Trophoblast cell (in vitro differentiated cells and primary cell): ENCODE results near the gene MACROD2.

Experiments used
- DNase-seq, 2 donors: peaks; one replicate each; pipeline ENCODE4 v3.0.0-alpha.2; 2016
- H2AFZ ChIP-seq: 2 replicates; pipeline ENCODE4 v1.6.1; 2013; ENCODE audit warnings: low read length, moderate library complexity, mild to moderate bottlenecking; ENCODE audit not compliant: insufficient read depth, poor library complexity
- H2AK5ac ChIP-seq: 2 replicates; pipeline ENCODE4 v1.6.1; 2013; ENCODE audit warnings: mild to moderate bottlenecking, low read length
- H2BK120ac ChIP-seq: 2 replicates; pipeline ENCODE4 v1.6.1; 2013; ENCODE audit warnings: low read length, mild to moderate bottlenecking, moderate library complexity; ENCODE audit not compliant: insufficient read depth, poor library complexity
- H2BK12ac ChIP-seq: 2 replicates; pipeline ENCODE4 v1.6.1; 2013; ENCODE audit warnings: mild to moderate bottlenecking, low read length, moderate library complexity
- H2BK5ac ChIP-seq: 2 replicates; pipeline ENCODE4 v1.6.1; 2013; ENCODE audit warnings: low read length, low read depth, moderate library complexity, mild to moderate bottlenecking; ENCODE audit not compliant: poor library complexity
- H3K14ac ChIP-seq: 2 replicates; pipeline ENCODE4 v1.6.1; 2013; ENCODE audit warnings: mild to moderate bottlenecking, low read length
- H3K18ac ChIP-seq: 2 replicates; pipeline ENCODE4 v1.6.1; 2013; ENCODE audit warnings: mild to moderate bottlenecking, low read length
- H3K23ac ChIP-seq: 2 replicates; pipeline ENCODE4 v1.6.1; 2013; ENCODE audit warnings: low read length
- H3K27ac ChIP-seq: 2 replicates; pipeline ENCODE4 v1.5.1; 2013; ENCODE audit warnings: low read depth, mild to moderate bottlenecking, inconsistent platforms, low read length, moderate library complexity
- H3K27me3 ChIP-seq: 2 replicates; pipeline ENCODE4 v1.6.1; 2013; ENCODE audit warnings: inconsistent platforms, mild to moderate bottlenecking, low read length, moderate library complexity; ENCODE audit not compliant: insufficient read depth
- H3K36me3 ChIP-seq, 2 experiments: 1 replicate in 1 of 2; 2 replicates in 1 of 2; pipeline ENCODE4 v1.6.1; 2013; ENCODE audit warnings: low read length in 2 of 2, mild to moderate bottlenecking in 2 of 2, moderate library complexity in 1 of 2; ENCODE audit not compliant: insufficient read depth in 2 of 2, control insufficient read depth in 1 of 2
- H3K4ac ChIP-seq: 2 replicates; pipeline ENCODE4 v1.6.1; 2013; ENCODE audit warnings: low read depth, mild to moderate bottlenecking, low read length, moderate library complexity
- H3K4me1 ChIP-seq, 2 experiments: 1 replicate in 1 of 2; 2 replicates in 1 of 2; pipeline ENCODE4 v1.6.1; 2013; ENCODE audit warnings: low read length in 2 of 2, mild to moderate bottlenecking in 2 of 2, moderate library complexity in 1 of 2; ENCODE audit not compliant: insufficient read depth in 2 of 2, control insufficient read depth in 1 of 2
- H3K4me2 ChIP-seq: 2 replicates; pipeline ENCODE4 v1.6.1; 2013; ENCODE audit warnings: inconsistent platforms, mild to moderate bottlenecking, low read length, moderate library complexity
- H3K4me3 ChIP-seq: 2 replicates; pipeline ENCODE4 v1.5.1; 2013; ENCODE audit warnings: mild to moderate bottlenecking, low read depth, low read length, inconsistent platforms
- H3K79me1 ChIP-seq: one replicate; pipeline ENCODE4 v1.6.1; 2013; ENCODE audit warnings: low read length
- H3K79me2 ChIP-seq: 2 replicates; pipeline ENCODE4 v1.6.1; 2013; ENCODE audit warnings: low read length, mild to moderate bottlenecking; ENCODE audit not compliant: control insufficient read depth, insufficient read depth, poor library complexity
- H3K9ac ChIP-seq: 2 replicates; pipeline ENCODE4 v1.6.1; 2013; ENCODE audit warnings: mild to moderate bottlenecking, low read length
- H3K9me3 ChIP-seq: 2 replicates; pipeline ENCODE4 v1.6.1; 2013; ENCODE audit warnings: low read depth, mild to moderate bottlenecking, control low read depth, inconsistent platforms, low read length; ENCODE audit not compliant: insufficient read depth
- H4K12ac ChIP-seq: 2 replicates; pipeline ENCODE4 v1.6.1; 2013; ENCODE audit warnings: low read depth, mild to moderate bottlenecking, low read length, moderate library complexity
- H4K8ac ChIP-seq: 2 replicates; pipeline ENCODE4 v1.6.1; 2013; ENCODE audit warnings: low read depth, mild to moderate bottlenecking, low read length, moderate library complexity
- H4K91ac ChIP-seq: one replicate; pipeline ENCODE4 v1.6.1; 2013; ENCODE audit warnings: low read depth, mild to moderate bottlenecking, low read length, moderate library complexity
- WGBS: extraction: QIAGEN DNeasy Blood & Tissue Kit; methylation state at CpG from one replicate; pipeline ENCODE4 v1.1.7; 2013; ENCODE audit warnings: missing lambda C conversion rate; ENCODE audit not compliant: insufficient read length, insufficient coverage; ENCODE audit errors: extremely low coverage; 5-methylcytosine and 5-hydroxymethylcytosine counted together

Gene MACROD2

GRCh38 chr20:15364781-15365180 is 1369.5 kb downstream of the MACROD2 start:
- Histone ChIP-seq H3K4me3 (no peak overlapping the region), H3K9me3 (no peaks in the 10 kb centered on the region), H3K27ac (no peak overlapping the region), H2AFZ (no peak overlapping the region), H3K4ac (no peak overlapping the region), H3K27me3 (no peaks in the 10 kb centered on the region), H3K9ac (no peak overlapping the region), H3K18ac (no peak overlapping the region), H3K4me1 (no peaks in the 10 kb centered on the region), H3K4me2 (no peak overlapping the region), H3K79me2 (no peaks in the 10 kb centered on the region), H4K91ac (no peak overlapping the region), H2BK120ac (no peak overlapping the region), H4K8ac (no peak overlapping the region), H2AK5ac (no peak overlapping the region), H3K36me3 (no peaks in the 10 kb centered on the region), H2BK5ac (no peak overlapping the region), H2BK12ac (no peak overlapping the region), H3K14ac (no peak overlapping the region), H4K12ac (no peak overlapping the region), H3K79me1 (no peaks in the 10 kb centered on the region), H3K23ac (no peak overlapping the region)
- DNase-seq: no peak
- WGBS: no CpG with 5 or more reads among the region's 2 CpGs

- Histone ChIP-seq H3K4ac (no peak overlapping the region), H3K9ac (no peak overlapping the region), H3K9me3 (no peaks in the 10 kb centered on the region), H3K79me1 (no peaks in the 10 kb centered on the region), H3K23ac (no peak overlapping the region), H3K4me3 (no peak overlapping the region), H3K14ac (no peak overlapping the region), H3K18ac (no peak overlapping the region), H2AK5ac (no peak overlapping the region), H4K91ac (no peak overlapping the region), H2AFZ (no peak overlapping the region), H4K8ac (no peak overlapping the region), H3K4me1 (no peaks in the 10 kb centered on the region), H3K27ac (no peak overlapping the region), H2BK5ac (no peak overlapping the region), H2BK12ac (no peak overlapping the region), H3K27me3 (no peaks in the 10 kb centered on the region), H3K79me2 (no peaks in the 10 kb centered on the region), H4K12ac (no peak overlapping the region), H3K36me3 (no peaks in the 10 kb centered on the region), H3K4me2 (no peak overlapping the region), H2BK120ac (no peak overlapping the region)
- whole genome bisulfite sequencing: no CpG with 5 or more reads among the region's 1 CpG
- DNase-seq: no peak
Measured at GRCh38 chr20:15370370-15370769, 1375.1 kb downstream of the MACROD2 start.

- Histone ChIP-seq H2BK120ac (no peak overlapping the region), H3K18ac (no peak overlapping the region), H3K9me3 (no peaks in the 10 kb centered on the region), H3K4ac (no peak overlapping the region), H3K4me1 (no peaks in the 10 kb centered on the region), H4K91ac (no peak overlapping the region), H3K79me2 (no peaks in the 10 kb centered on the region), H3K4me2 (no peak overlapping the region), H3K4me3 (no peak overlapping the region), H4K12ac (no peak overlapping the region), H2BK5ac (no peak overlapping the region), H3K23ac (no peak overlapping the region), H3K79me1 (no peaks in the 10 kb centered on the region), H3K27ac (no peak overlapping the region), H3K36me3 (no peaks in the 10 kb centered on the region), H3K14ac (no peak overlapping the region), H4K8ac (no peak overlapping the region), H3K27me3 (no peaks in the 10 kb centered on the region), H2AFZ (no peak overlapping the region), H2AK5ac (no peak overlapping the region), H2BK12ac (no peak overlapping the region), H3K9ac (no peak overlapping the region)
- no CpG with 5 or more reads among the region's 4 CpGs for WGBS
- DNase-seq: no peak
Measured at GRCh38 chr20:15374682-15375081, 1379.4 kb downstream of the MACROD2 start.

- H3K9ac ChIP-seq: no peak overlapping the region
- H3K36me3 ChIP-seq: no peaks in the 10 kb centered on the region
- no peak overlapping the region for H2BK120ac ChIP-seq
- H2BK12ac ChIP-seq: no peak overlapping the region
- no peaks in the 10 kb centered on the region for H3K4me1 ChIP-seq
- no peak overlapping the region for H3K18ac ChIP-seq
- no peak overlapping the region for H3K23ac ChIP-seq
- no peak overlapping the region for H4K91ac ChIP-seq
- H3K79me2 ChIP-seq: no peaks in the 10 kb centered on the region
- no peak overlapping the region for H4K12ac ChIP-seq
- H3K4ac ChIP-seq: no peak overlapping the region
- no peaks in the 10 kb centered on the region for H3K9me3 ChIP-seq
- H2AFZ ChIP-seq: no peak overlapping the region
- no peak for DNase-seq
- no peak overlapping the region for H3K4me3 ChIP-seq
- H4K8ac ChIP-seq: no peak overlapping the region
- H2BK5ac ChIP-seq: no peak overlapping the region
- H3K79me1 ChIP-seq: no peaks in the 10 kb centered on the region
- H3K27me3 ChIP-seq: no peaks in the 10 kb centered on the region
- H3K14ac ChIP-seq: no peak overlapping the region
- H3K4me2 ChIP-seq: no peak overlapping the region
- no CpG with 5 or more reads among the region's 3 CpGs for whole genome bisulfite sequencing
- no peak overlapping the region for H2AK5ac ChIP-seq
- no peak overlapping the region for H3K27ac ChIP-seq
Measured at GRCh38 chr20:15375836-15376235, 1380.5 kb downstream of the MACROD2 start.
